ENCODE measurements around the gene MATN4.

Gene MATN4

GRCh38 chr20:45329497-45330319, 21.6 kb upstream of the MATN4 start:
- no peaks in the 10 kb centered on the region for H3K9me3 ChIP-seq
- TF ChIP-seq Cebpa-rat (IDR thresholded peaks at IDR 0.05), result no peak
- H3K4me3 ChIP-seq, result no peak overlapping the region
- H3K4me2 ChIP-seq, result no peak overlapping the region
- no peaks in the 10 kb centered on the region for H4K20me1 ChIP-seq
- H3K27ac ChIP-seq, result no peak overlapping the region
- H3K4me1 ChIP-seq, result peaks cover 24% of the 10 kb centered on the region
- H3K9ac ChIP-seq, result no peak overlapping the region
- no peaks in the 10 kb centered on the region for H3K36me3 ChIP-seq
- H3K27me3 ChIP-seq, result no peaks in the 10 kb centered on the region

GRCh38 chr20:45328451-45328850, 20.4 kb upstream of the MATN4 start:
- H3K27ac ChIP-seq, result no peak overlapping the region

GRCh38 chr20:45325371-45325770, 17.3 kb upstream of the MATN4 start:
- H3K4me1 ChIP-seq, result peaks cover 68% of the 10 kb centered on the region
- peak overlapping the region; percentile 61; the same call in 1 of the 2 replicates for H3K9ac ChIP-seq
- no peaks in the 10 kb centered on the region for H3K9me3 ChIP-seq
- no peak for TF ChIP-seq Cebpa-rat (IDR thresholded peaks at IDR 0.05)
- H4K20me1 ChIP-seq, result no peaks in the 10 kb centered on the region
- no peaks in the 10 kb centered on the region for H3K36me3 ChIP-seq
- peak overlapping the region; percentile 94 for H3K4me2 ChIP-seq
- peak overlapping the region; percentile 68 for H3K27ac ChIP-seq
- H3K27me3 ChIP-seq, result no peaks in the 10 kb centered on the region
- H3K4me3 ChIP-seq, result no peak overlapping the region

More at GRCh38 chr20:45328451-45328850, 20.4 kb upstream of the MATN4 start:
- Histone ChIP-seq H3K4me2 (no peak overlapping the region), H3K27me3 (no peaks in the 10 kb centered on the region), H4K20me1 (no peaks in the 10 kb centered on the region), H3K4me3 (no peak overlapping the region), H3K9ac (no peak overlapping the region), H3K9me3 (no peaks in the 10 kb centered on the region), H3K4me1 (peaks cover 37% of the 10 kb centered on the region), H3K36me3 (no peaks in the 10 kb centered on the region)
- TF ChIP-seq Cebpa-rat (IDR thresholded peaks at IDR 0.05), result no peak

GRCh38 chr20:45323731-45324130, 15.6 kb upstream of the MATN4 start:
- no peak for TF ChIP-seq Cebpa-rat (IDR thresholded peaks at IDR 0.05)
- Histone ChIP-seq H3K9ac (no peak overlapping the region), H3K4me2 (peak overlapping the region; percentile 94), H3K4me1 (peaks cover 84% of the 10 kb centered on the region), H3K27me3 (no peaks in the 10 kb centered on the region), H3K36me3 (no peaks in the 10 kb centered on the region), H3K27ac (no peak overlapping the region), H3K9me3 (no peaks in the 10 kb centered on the region), H4K20me1 (no peaks in the 10 kb centered on the region), H3K4me3 (no peak overlapping the region)

GRCh38 chr20:45322952-45323383, 14.9 kb upstream of the MATN4 start:
- TF ChIP-seq Cebpa-rat (IDR thresholded peaks at IDR 0.05), result no peak
- H3K27ac ChIP-seq, result no peak overlapping the region
- no peaks in the 10 kb centered on the region for H3K27me3 ChIP-seq
- H3K4me1 ChIP-seq, result peaks cover 92% of the 10 kb centered on the region
- H3K4me3 ChIP-seq, result no peak overlapping the region
- no peaks in the 10 kb centered on the region for H4K20me1 ChIP-seq
- no peaks in the 10 kb centered on the region for H3K36me3 ChIP-seq
- no peak overlapping the region for H3K9ac ChIP-seq
- H3K9me3 ChIP-seq, result no peaks in the 10 kb centered on the region
- peak overlapping the region; percentile 94 for H3K4me2 ChIP-seq

GRCh38 chr20:45320948-45321595, 13.0 kb upstream of the MATN4 start:
- H3K4me3 ChIP-seq, result no peak overlapping the region
- no peaks in the 10 kb centered on the region for H3K27me3 ChIP-seq
- no peaks in the 10 kb centered on the region for H3K9me3 ChIP-seq
- no peaks in the 10 kb centered on the region for H3K36me3 ChIP-seq
- no peak for TF ChIP-seq Cebpa-rat (IDR thresholded peaks at IDR 0.05)
- no peak overlapping the region for H3K27ac ChIP-seq
- H3K4me1 ChIP-seq, result peaks cover 91% of the 10 kb centered on the region
- H3K9ac ChIP-seq, result no peak overlapping the region
- H3K4me2 ChIP-seq, result peak overlapping the region; percentile 56
- H4K20me1 ChIP-seq, result no peaks in the 10 kb centered on the region

- H3K36me3 ChIP-seq, result no peaks in the 10 kb centered on the region
- H3K4me2 ChIP-seq, result peak overlapping the region; percentile 73
- no peaks in the 10 kb centered on the region for H3K9me3 ChIP-seq
- H3K9ac ChIP-seq, result no peak overlapping the region
- no peak for TF ChIP-seq Cebpa-rat (IDR thresholded peaks at IDR 0.05)
- peaks cover 78% of the 10 kb centered on the region for H3K4me1 ChIP-seq
- H3K4me3 ChIP-seq, result no peak overlapping the region
- peak overlapping the region; percentile 18; the same call in 1 of the 2 replicates for H3K27ac ChIP-seq
- no peaks in the 10 kb centered on the region for H4K20me1 ChIP-seq
- no peaks in the 10 kb centered on the region for H3K27me3 ChIP-seq
Measured at GRCh38 chr20:45318948-45319347, 10.8 kb upstream of the MATN4 start.

GRCh38 chr20:45318386-45318939, 10.4 kb upstream of the MATN4 start:
- Histone ChIP-seq H3K36me3 (no peaks in the 10 kb centered on the region), H3K4me1 (peaks cover 78% of the 10 kb centered on the region), H3K9ac (no peak overlapping the region), H3K4me2 (peak overlapping the region; percentile 73), H3K4me3 (no peak overlapping the region), H3K27ac (peak overlapping the region; percentile 18; the same call in 1 of the 2 replicates), H3K27me3 (no peaks in the 10 kb centered on the region), H4K20me1 (no peaks in the 10 kb centered on the region), H3K9me3 (no peaks in the 10 kb centered on the region)
- no peak for TF ChIP-seq Cebpa-rat (IDR thresholded peaks at IDR 0.05)

- Histone ChIP-seq H4K20me1 (no peaks in the 10 kb centered on the region), H3K4me1 (peaks cover 78% of the 10 kb centered on the region), H3K4me2 (peak overlapping the region; percentile 73), H3K27me3 (no peaks in the 10 kb centered on the region), H3K4me3 (no peak overlapping the region), H3K36me3 (no peaks in the 10 kb centered on the region), H3K27ac (peak overlapping the region; percentile 18; the same call in 1 of the 2 replicates), H3K9me3 (no peaks in the 10 kb centered on the region), H3K9ac (no peak overlapping the region)
- TF ChIP-seq Cebpa-rat (IDR thresholded peaks at IDR 0.05), result no peak
Measured at GRCh38 chr20:45317826-45318225, 9.7 kb upstream of the MATN4 start.

All from BLaER1 (cell line).